Heart left ventricle (tissue), 16 donors: ENCODE results near the gene DHH. TPM values are rescaled to one million over a fixed set of nuclear protein-coding genes. Genes with fewer than 3 reads are reported as not detected.
A peak's percentile ranks its signal among the peaks of the same experiment; 100 is the strongest.

Experiments used
- ATAC-seq, 4 donors: fragments of 200-7000 bp; cut with Tn5 transposase; one replicate each; pipeline ENCODE4 v1.9.1; 2020 to 2022; ENCODE audit warnings: moderate library complexity in 4 of 4, mild to moderate bottlenecking in 3 of 4, moderate number of reproducible peaks in 1 of 4
- DNase-seq, 5 donors: peaks; one replicate each; pipeline ENCODE4 v3.0.0-alpha.2; 2020
- H3K27ac ChIP-seq, 12 donors: fragments of 200-600 bp; sonication (generic) in 4 of 12; one replicate each; pipeline versions ENCODE4 v1.5.0 to v1.8.0; 2016 to 2022; ENCODE audit warnings: mild to moderate bottlenecking in 2 of 12
- H3K27me3 ChIP-seq, 9 donors: fragments of 200-600 bp; sonication (generic) in 2 of 9; one replicate each; pipeline versions ENCODE4 v1.5.1 to v1.8.0; 2016 to 2022; ENCODE audit warnings: mild to moderate bottlenecking in 3 of 9
- H3K36me3 ChIP-seq, 9 donors: fragments of 200-600 bp; sonication (generic) in 2 of 9; one replicate each; pipeline versions ENCODE4 v1.5.0 to v1.8.0; 2018 to 2022; ENCODE audit warnings: mild to moderate bottlenecking in 2 of 9
- H3K4me1 ChIP-seq, 12 donors: fragments of 200-600 bp; sonication (generic) in 4 of 12; one replicate each; pipeline versions ENCODE4 v1.5.0 to v1.8.0; 2016 to 2022; ENCODE audit warnings: mild to moderate bottlenecking in 3 of 12
- H3K4me3 ChIP-seq, 12 donors: fragments of 200-600 bp; sonication (generic) in 4 of 12; one replicate each; pipeline versions ENCODE4 v1.5.0 to v1.8.0; 2017 to 2022; ENCODE audit warnings: mild to moderate bottlenecking in 9 of 12, moderate library complexity in 4 of 12
- H3K9me3 ChIP-seq, 12 donors: fragments of 200-600 bp; sonication (generic) in 4 of 12; one replicate each; pipeline versions ENCODE4 v1.5.0 to v1.8.0; 2016 to 2022; ENCODE audit warnings: mild to moderate bottlenecking in 1 of 12
- POLR2A ChIP-seq, 2 donors: fragments of 450-650 bp; IDR thresholded peaks; one replicate each; pipeline ENCODE4 v1.6.1; 2017; ENCODE audit warnings: antibody characterized with exemption in 2 of 2, mild to moderate bottlenecking in 2 of 2, moderate library complexity in 2 of 2
- WGBS, 4 donors: extraction: QIAGEN DNeasy Blood & Tissue Kit in 2 of 4; methylation state at CpG; one replicate each; pipeline versions ENCODE4 v1.1.5 to v1.1.7; 2013 to 2018; 5-methylcytosine and 5-hydroxymethylcytosine counted together
- intact Hi-C, 10 donors: fragments of 100-400 bp; cut with DNase I; formaldehyde crosslinking; loops; one replicate each; pipeline versions ENCODE4 v1.11.1 to v1.14.2; 2022
- polyA plus RNA-seq, 2 donors: library from polyadenylated mRNA; stranded (reverse); fragments of 200-250 nt; gene quantifications; one replicate each; pipeline ENCODE4 v1.2.3, GENCODE V29; 2013
- total RNA-seq, 9 donors: library from RNA; depleted of rRNA in 2 of 9; stranded (reverse); fragments of >200 nt in 2 of 9; fragmentation: NEBNext Ultra II Directional in 3 of 9; extraction: Animal tissue kit (Norgen Biotek cat#: 25700) in 3 of 9; gene quantifications; one replicate each; pipeline versions ENCODE4 v1.1.0 to v1.2.4, GENCODE V29; 2016 to 2023
- TF ChIP-seq, protein P1 (sequence below), 12 donors: fragments of 200-600 bp; sonication (generic) in 4 of 12; IDR thresholded peaks; one replicate each; pipeline versions ENCODE4 v1.5.0 to v1.8.0; 2018 to 2022; ENCODE audit warnings: antibody characterized with exemption in 12 of 12, mild to moderate bottlenecking in 5 of 12
- donor health status: ischemic (EF 13 %, LVEDD 7.1; RV severe dilation, severe dysfunction).
- donor health status: healthy with polysubstance abuse.
- donor health status: DM: no; HTN: yes; CAD: no.
- donor health status: DM: no; HTN: no; CAD: no.
- donor health status: ischemic (EF 25% LVEDD 6.9; RV normal size, moderate dysfunction).
- donor health status: ischemic (EF 25% LVEDD 5.7; RV mildly dilated, moderate dysfunction).
- donor health status: healthy.
- donor health status: DM: yes; HTN: yes; CAD: no.
- donor health status: ischemic (EF 35%, LVEDD 5.7; RV mildly dilated, moderate dysfunction).
- donor health status: nonischemic (EF 11% LVEDD 7.7; RV severe dilation, severe dysfunction).
- donor health status: DM: yes; HTN: yes; CAD: no.
- donor health status: PGD.
- donor health status: ischemic (EF 29% LVEDD 5.4; RV normal size, mild dysfunction).
- donor health status: nonischemic (EF 23%, LVEDD 6.1; RV moderate dilation, normal function).

The DHH gene
- total and polyA plus RNA-seq, 11 donors, result 0.34 to 1.5 (median 0.76) TPM

DNA sequence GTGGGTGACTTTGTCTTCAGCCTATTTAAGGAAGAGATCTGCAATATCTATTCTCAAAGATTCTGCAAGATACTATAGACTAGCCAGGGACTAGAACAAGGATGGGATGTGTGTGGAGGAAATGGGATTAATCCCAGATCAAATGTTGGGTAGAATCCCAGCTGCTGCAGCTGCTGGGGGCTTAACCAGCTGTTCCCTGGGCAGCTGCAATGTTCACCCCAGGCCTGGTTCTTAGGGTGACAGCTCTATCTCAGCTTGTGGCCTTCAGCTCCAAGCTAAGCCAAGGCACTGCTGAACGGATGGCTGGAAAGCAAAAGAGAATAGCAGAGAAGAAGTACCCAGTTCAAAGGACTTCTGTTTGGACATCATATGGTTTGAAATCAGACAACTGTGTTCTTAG lies 14.8 kb downstream of the DHH start:
- ATAC-seq (no peak), DNase-seq (no peak)
- Histone ChIP-seq H3K9me3 (no peaks in the 10 kb centered on the region), H3K4me3 (no peak overlapping the region), H3K27ac (no peak overlapping the region), H3K36me3 (no peaks in the 10 kb centered on the region), H3K27me3 (no peaks in the 10 kb centered on the region), H3K4me1 (no peaks in the 10 kb centered on the region)
- WGBS, 4 donors, result 55 to 80% (median 72%) methylated on average over 1 of the region's 1 CpG
- TF ChIP-seq, protein P1, sequence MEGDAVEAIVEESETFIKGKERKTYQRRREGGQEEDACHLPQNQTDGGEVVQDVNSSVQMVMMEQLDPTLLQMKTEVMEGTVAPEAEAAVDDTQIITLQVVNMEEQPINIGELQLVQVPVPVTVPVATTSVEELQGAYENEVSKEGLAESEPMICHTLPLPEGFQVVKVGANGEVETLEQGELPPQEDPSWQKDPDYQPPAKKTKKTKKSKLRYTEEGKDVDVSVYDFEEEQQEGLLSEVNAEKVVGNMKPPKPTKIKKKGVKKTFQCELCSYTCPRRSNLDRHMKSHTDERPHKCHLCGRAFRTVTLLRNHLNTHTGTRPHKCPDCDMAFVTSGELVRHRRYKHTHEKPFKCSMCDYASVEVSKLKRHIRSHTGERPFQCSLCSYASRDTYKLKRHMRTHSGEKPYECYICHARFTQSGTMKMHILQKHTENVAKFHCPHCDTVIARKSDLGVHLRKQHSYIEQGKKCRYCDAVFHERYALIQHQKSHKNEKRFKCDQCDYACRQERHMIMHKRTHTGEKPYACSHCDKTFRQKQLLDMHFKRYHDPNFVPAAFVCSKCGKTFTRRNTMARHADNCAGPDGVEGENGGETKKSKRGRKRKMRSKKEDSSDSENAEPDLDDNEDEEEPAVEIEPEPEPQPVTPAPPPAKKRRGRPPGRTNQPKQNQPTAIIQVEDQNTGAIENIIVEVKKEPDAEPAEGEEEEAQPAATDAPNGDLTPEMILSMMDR (IDR thresholded peaks at IDR 0.05), result no peak
- TF ChIP-seq POLR2A (IDR thresholded peaks at IDR 0.05), result no peak
- intact Hi-C loops, result no loop called here

DNA sequence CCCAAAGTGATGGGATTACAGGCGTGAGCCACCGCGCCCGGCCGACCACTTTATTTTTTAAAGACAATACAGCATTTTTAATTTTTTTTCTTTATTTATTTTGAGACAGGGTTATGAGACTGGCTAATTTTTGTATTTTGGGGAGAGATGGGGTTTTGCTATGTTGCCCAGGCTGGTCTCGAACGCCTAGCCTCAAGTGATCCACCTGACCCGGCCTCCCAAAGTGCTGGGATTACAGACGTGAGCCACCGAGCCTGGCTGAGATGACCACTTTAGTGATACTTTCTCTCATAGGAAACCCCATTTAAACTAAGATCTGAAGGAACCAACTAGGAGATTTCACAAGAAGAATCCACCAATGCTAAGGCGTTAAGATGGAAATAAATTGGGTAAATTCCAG lies 23.6 kb downstream of the DHH start:
- no peak overlapping the region for H3K4me3 ChIP-seq
- no peaks in the 10 kb centered on the region for H3K27me3 ChIP-seq
- TF ChIP-seq, protein P1 (IDR thresholded peaks at IDR 0.05), result no peak
- no peak for TF ChIP-seq POLR2A (IDR thresholded peaks at IDR 0.05)
- no peaks in the 10 kb centered on the region for H3K9me3 ChIP-seq
- no peak for ATAC-seq
- intact Hi-C loops, result no loop called here
- 94 to 95% (median 95%) methylated on average over 11 of the region's 11 CpGs for WGBS, 4 donors
- peaks cover 0 to 19% (median 14%) of the 10 kb centered on the region in 12 donors for H3K4me1 ChIP-seq
- no peak for DNase-seq
- H3K36me3 ChIP-seq, result no peaks in the 10 kb centered on the region
- H3K27ac ChIP-seq, result no peak overlapping the region

DNA sequence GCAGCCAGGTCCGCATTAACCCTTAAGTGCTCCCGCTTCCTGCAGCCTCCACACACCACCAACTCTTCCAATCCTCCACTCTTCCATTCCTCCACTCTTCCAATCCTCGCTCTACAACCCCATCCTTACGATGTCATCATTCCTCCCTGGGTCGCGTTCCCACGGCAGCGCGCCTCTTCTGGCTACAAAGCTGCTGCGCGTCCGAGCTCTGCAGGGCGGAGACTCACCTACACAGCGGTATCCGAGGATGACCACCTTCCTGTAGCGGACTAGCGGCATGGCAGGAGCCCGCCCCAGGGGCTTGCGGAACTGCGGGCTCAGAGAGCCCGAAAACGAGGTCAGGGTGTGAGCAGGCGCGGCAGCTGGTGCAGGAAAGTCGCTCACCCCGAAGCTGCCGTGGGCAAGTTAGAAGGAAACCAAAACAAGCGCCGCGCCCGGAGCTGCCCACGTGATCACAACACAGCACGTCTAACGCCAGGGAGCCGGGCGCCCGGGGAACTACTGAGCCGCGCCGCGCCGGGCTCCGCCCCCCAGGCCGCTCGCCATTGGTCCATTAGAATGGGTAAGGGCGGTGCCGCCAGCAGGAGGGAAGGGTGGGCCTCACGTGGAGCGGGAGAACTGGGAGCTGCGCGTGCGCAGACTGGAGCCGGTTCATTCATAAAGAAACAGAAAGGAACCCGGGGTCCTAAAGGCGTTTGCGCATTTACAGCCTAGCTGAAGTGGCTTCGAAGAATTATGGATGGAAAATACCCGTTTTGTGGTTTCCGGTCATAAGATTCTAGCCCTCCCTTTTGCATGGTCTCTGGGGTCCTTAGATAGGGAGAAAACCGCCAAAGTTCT lies 24.9 kb downstream of the DHH start, which contains the start of gene RHEBL1:
RHEBL1 (minus strand) TSS at position 473 of the 840 bp plus-strand sequence; CDS start at position 279, 194 bp downstream.
- Histone ChIP-seq H3K4me1 (peaks cover 0 to 19% (median 14%) of the 10 kb centered on the region in 12 donors), H3K9me3 (no peaks in the 10 kb centered on the region), H3K36me3 (no peaks in the 10 kb centered on the region), H3K27me3 (no peaks in the 10 kb centered on the region), H3K27ac (peak within 1 kb of the TSS in 10 of 12 donors; percentile 14 to 79 (median 68)), H3K4me3 (peak within 1 kb of the TSS; percentile 52 to 90 (median 80))
- ATAC-seq, result peak; percentile 100
- 0 to 1% (median 0%) methylated on average over 42 to 60 of the region's 60 CpGs for WGBS, 4 donors
- TF ChIP-seq, protein P1 (IDR thresholded peaks at IDR 0.05), result peak in 1 of 12 donors; percentile 13
- TF ChIP-seq POLR2A (IDR thresholded peaks at IDR 0.05), result peak in 1 of 2 donors; percentile 53
- peak; percentile 98 to 99 (median 99) for DNase-seq
- intact Hi-C loops, result loop anchor here in 7 of 10 donors (5.0 to 10.0 kb wide), 3 partner anchors 33 to 163 kb away; no protein-coding TSS in a partner anchor

DNA sequence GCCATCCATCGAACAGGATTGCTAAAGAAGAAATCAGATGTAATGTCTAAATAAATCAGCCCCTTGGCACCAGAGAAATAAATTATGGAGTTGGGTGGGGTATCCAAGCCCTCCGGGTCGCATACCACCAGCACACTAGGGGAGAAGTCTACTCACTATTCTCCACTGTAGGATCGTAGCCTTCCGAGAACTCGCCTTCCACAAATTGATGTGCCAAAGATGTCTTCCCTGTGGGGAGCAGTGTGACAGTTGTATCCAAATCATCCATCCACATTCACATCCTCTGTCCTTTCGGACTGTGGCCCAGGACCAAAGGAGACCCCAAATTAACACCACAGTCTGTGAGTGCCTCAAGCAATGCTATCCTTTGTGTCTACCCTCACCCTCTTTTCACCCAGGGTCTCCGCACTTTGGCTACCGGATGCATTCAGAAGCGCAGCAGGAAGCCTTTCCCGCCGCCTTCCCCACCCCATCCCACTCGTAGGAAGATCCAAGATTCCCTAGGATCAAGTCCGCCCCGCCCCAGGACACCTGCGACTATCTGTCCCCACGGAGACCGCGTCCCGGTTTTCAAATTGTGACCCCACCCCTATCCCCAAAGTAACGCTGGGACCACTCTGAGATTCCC lies 25.6 kb downstream of the DHH start:
- 18 to 25% (median 22%) methylated on average over 20 to 21 of the region's 21 CpGs for WGBS, 4 donors
- Histone ChIP-seq H3K36me3 (no peaks in the 10 kb centered on the region), H3K9me3 (no peaks in the 10 kb centered on the region), H3K27me3 (no peaks in the 10 kb centered on the region), H3K4me1 (peaks cover 0 to 22% (median 15%) of the 10 kb centered on the region in 12 donors), H3K4me3 (peak overlapping the region; percentile 52 to 90 (median 80)), H3K27ac (peak overlapping the region in 7 of 12 donors; percentile 14 to 73 (median 68))
- TF ChIP-seq, protein P1 (IDR thresholded peaks at IDR 0.05), result no peak
- TF ChIP-seq POLR2A (IDR thresholded peaks at IDR 0.05), result no peak
- ATAC-seq (no peak), DNase-seq (peak in 1 of 5 donors; percentile 26)
- intact Hi-C loops, result loop anchor here in 7 of 10 donors (5.0 to 10.0 kb wide), 3 partner anchors 33 to 163 kb away; no protein-coding TSS in a partner anchor
